MM.1S (cell line): ENCODE results near the gene POMT2.

ENCODE experiments used
- DNase-seq: peaks from one replicate; pipeline ENCODE4 v3.0.0-alpha.2; 2015
- H2AFZ ChIP-seq: fragments of 300-600 bp; sonication (generic); 2 replicates; pipeline ENCODE4 v1.6.0; 2016; ENCODE audit warnings: antibody characterized with exemption, low read length
- H3F3A ChIP-seq: fragments of 300-600 bp; sonication (generic); 2 replicates; pipeline ENCODE4 v1.6.1; 2016; ENCODE audit warnings: mild to moderate bottlenecking, antibody characterized with exemption, low read length, moderate library complexity, mixed read lengths; ENCODE audit not compliant: insufficient read depth
- H3K27ac ChIP-seq: fragments of 300-600 bp; sonication (generic); 2 replicates; pipeline ENCODE4 v1.5.1; 2016; ENCODE audit warnings: mild to moderate bottlenecking, low read length
- H3K27me3 ChIP-seq: fragments of 300-600 bp; sonication (generic); replicated peaks from 2 replicates; pipeline ENCODE4 v1.6.0; 2016; ENCODE audit warnings: low read length; ENCODE audit not compliant: insufficient read depth
- H3K36me3 ChIP-seq: fragments of 300-600 bp; sonication (generic); replicated peaks from 2 replicates; pipeline ENCODE4 v1.6.1; 2016; ENCODE audit warnings: mild to moderate bottlenecking, low read length, mixed read lengths; ENCODE audit not compliant: insufficient read depth
- H3K4me1 ChIP-seq: fragments of 300-600 bp; sonication (generic); 2 replicates; pipeline ENCODE4 v1.6.1; 2016; ENCODE audit warnings: low read length, mixed read lengths
- H3K4me2 ChIP-seq: fragments of 300-600 bp; sonication (generic); 2 replicates; pipeline ENCODE4 v1.6.0; 2016; ENCODE audit warnings: low read depth, low read length
- H3K4me3 ChIP-seq: fragments of 300-600 bp; sonication (generic); 2 replicates; pipeline ENCODE4 v1.5.1; 2016; ENCODE audit warnings: low read length, mixed read lengths
- H3K79me2 ChIP-seq: fragments of 300-600 bp; sonication (generic); 2 replicates; pipeline ENCODE4 v1.6.1; 2016; ENCODE audit warnings: mixed run types, low read length, mixed read lengths
- H3K9ac ChIP-seq: fragments of 300-600 bp; sonication (generic); 2 replicates; pipeline ENCODE4 v1.6.1; 2016; ENCODE audit warnings: low read length, mixed read lengths
- H3K9me2 ChIP-seq: fragments of 300-600 bp; sonication (generic); replicated peaks from 2 replicates; pipeline ENCODE4 v1.6.1; 2016; ENCODE audit warnings: mild to moderate bottlenecking, low read length, mixed read lengths; ENCODE audit not compliant: insufficient read depth
- H3K9me3 ChIP-seq: fragments of 300-600 bp; sonication (generic); replicated peaks from 2 replicates; pipeline ENCODE4 v1.6.1; 2016; ENCODE audit warnings: mild to moderate bottlenecking, low read length, mixed read lengths; ENCODE audit not compliant: insufficient read depth
- H4K20me1 ChIP-seq: fragments of 300-600 bp; sonication (generic); 2 replicates; pipeline ENCODE4 v1.6.1; 2016; ENCODE audit warnings: mild to moderate bottlenecking, low read length, moderate library complexity, mixed read lengths; ENCODE audit not compliant: insufficient read depth
- CTCF ChIP-seq: fragments of 300-600 bp; sonication (generic); IDR thresholded peaks from 2 replicates; pipeline ENCODE4 v1.5.1; 2016; ENCODE audit warnings: antibody characterized with exemption, low read length, mixed read lengths
- EZH2 ChIP-seq: fragments of 300-600 bp; sonication (generic); optimal IDR thresholded peaks from 2 replicates; pipeline ENCODE3; 2017; ENCODE audit warnings: low read depth, mild to moderate bottlenecking, antibody characterized with exemption, low read length, mixed read lengths
- EZH2phosphoT487 ChIP-seq: fragments of 300-600 bp; sonication (generic); IDR thresholded peaks from 2 replicates; pipeline ENCODE4 v1.6.1; 2018; ENCODE audit warnings: antibody characterized with exemption, low read length

POMT2 gene

GRCh38 chr14:77230914-77231313 lies 89.8 kb downstream of the POMT2 start:
- no peak for DNase-seq
- no peaks in the 10 kb centered on the region for H3K79me2 ChIP-seq
- H3K9ac ChIP-seq, result no peak overlapping the region
- no peak overlapping the region for H3K27ac ChIP-seq
- TF ChIP-seq EZH2 (no peak), EZH2phosphoT487 (no peak), CTCF (no peak)
- no peak overlapping the region for H3K4me3 ChIP-seq
- H3K4me2 ChIP-seq, result no peak overlapping the region
- no peaks in the 10 kb centered on the region for H3K4me1 ChIP-seq
- H3F3A ChIP-seq, result no peaks in the 10 kb centered on the region
- no peaks in the 10 kb centered on the region for H3K9me2 ChIP-seq
- H3K9me3 ChIP-seq, result no peaks in the 10 kb centered on the region
- H4K20me1 ChIP-seq, result no peaks in the 10 kb centered on the region
- no peaks in the 10 kb centered on the region for H3K36me3 ChIP-seq
- H3K27me3 ChIP-seq, result no peaks in the 10 kb centered on the region
- H2AFZ ChIP-seq, result no peak overlapping the region

- no peaks in the 10 kb centered on the region for H3K79me2 ChIP-seq
- TF ChIP-seq CTCF, result no peak
- no peak for TF ChIP-seq EZH2
- TF ChIP-seq EZH2phosphoT487, result no peak
- no peaks in the 10 kb centered on the region for H4K20me1 ChIP-seq
- no peak overlapping the region for H3K4me2 ChIP-seq
- H2AFZ ChIP-seq, result no peak overlapping the region
- H3F3A ChIP-seq, result no peaks in the 10 kb centered on the region
- no peaks in the 10 kb centered on the region for H3K4me1 ChIP-seq
- no peak overlapping the region for H3K9ac ChIP-seq
- H3K27ac ChIP-seq, result no peak overlapping the region
- H3K27me3 ChIP-seq, result no peaks in the 10 kb centered on the region
- H3K9me3 ChIP-seq, result no peaks in the 10 kb centered on the region
- H3K36me3 ChIP-seq, result no peaks in the 10 kb centered on the region
- no peak overlapping the region for H3K4me3 ChIP-seq
- no peak for DNase-seq
- H3K9me2 ChIP-seq, result no peaks in the 10 kb centered on the region
These were observed 92.6 kb downstream of the POMT2 start for GRCh38 chr14:77228056-77228455.

GRCh38 chr14:77225892-77226557 lies 94.7 kb downstream of the POMT2 start:
- Histone ChIP-seq H3K4me3 (no peak overlapping the region), H3K9me3 (no peaks in the 10 kb centered on the region), H3K27me3 (no peaks in the 10 kb centered on the region), H3K9me2 (no peaks in the 10 kb centered on the region), H2AFZ (no peak overlapping the region), H3K9ac (no peak overlapping the region), H3K79me2 (no peaks in the 10 kb centered on the region), H3K4me1 (no peaks in the 10 kb centered on the region), H4K20me1 (no peaks in the 10 kb centered on the region), H3K36me3 (no peaks in the 10 kb centered on the region), H3F3A (no peaks in the 10 kb centered on the region), H3K27ac (no peak overlapping the region), H3K4me2 (no peak overlapping the region)
- TF ChIP-seq EZH2 (no peak), CTCF (no peak), EZH2phosphoT487 (no peak)
- no peak for DNase-seq
